Mesodermal cell (in vitro differentiated cells): ENCODE measurements around the gene ROR2.

Experiments
- H3K27ac ChIP-seq: 2 replicates; pipeline ENCODE4 v1.7.0; 2013; ENCODE audit warnings: mild to moderate bottlenecking, low read depth, low read length, moderate library complexity; ENCODE audit not compliant: severe bottlenecking
- H3K36me3 ChIP-seq: 2 replicates; pipeline ENCODE4 v1.7.1; 2013; ENCODE audit warnings: mild to moderate bottlenecking, low read length, moderate library complexity; ENCODE audit not compliant: control insufficient read depth, insufficient read depth
- H3K4me1 ChIP-seq: one replicate; pipeline ENCODE4 v1.7.1; 2013; ENCODE audit warnings: mild to moderate bottlenecking, low read length; ENCODE audit not compliant: insufficient read depth, control insufficient read depth, poor library complexity, severe bottlenecking
- H3K4me3 ChIP-seq: 2 replicates; pipeline ENCODE4 v1.7.0; 2013; ENCODE audit warnings: low read length, control low read depth, mild to moderate bottlenecking; ENCODE audit not compliant: insufficient read depth, poor library complexity, severe bottlenecking; ENCODE audit errors: extremely low read depth
- H3K9me3 ChIP-seq: 2 replicates; pipeline ENCODE4 v1.7.1; 2013; ENCODE audit warnings: mild to moderate bottlenecking, low read length, moderate library complexity; ENCODE audit not compliant: control insufficient read depth
- WGBS, 2 experiments: methylation state at CpG; one replicate each; pipeline ENCODE4 v1.1.5; 2013; ENCODE audit warnings: missing lambda C conversion rate in 2 of 2; ENCODE audit not compliant: insufficient coverage in 2 of 2; 5-methylcytosine and 5-hydroxymethylcytosine counted together

Gene ROR2

DNA sequence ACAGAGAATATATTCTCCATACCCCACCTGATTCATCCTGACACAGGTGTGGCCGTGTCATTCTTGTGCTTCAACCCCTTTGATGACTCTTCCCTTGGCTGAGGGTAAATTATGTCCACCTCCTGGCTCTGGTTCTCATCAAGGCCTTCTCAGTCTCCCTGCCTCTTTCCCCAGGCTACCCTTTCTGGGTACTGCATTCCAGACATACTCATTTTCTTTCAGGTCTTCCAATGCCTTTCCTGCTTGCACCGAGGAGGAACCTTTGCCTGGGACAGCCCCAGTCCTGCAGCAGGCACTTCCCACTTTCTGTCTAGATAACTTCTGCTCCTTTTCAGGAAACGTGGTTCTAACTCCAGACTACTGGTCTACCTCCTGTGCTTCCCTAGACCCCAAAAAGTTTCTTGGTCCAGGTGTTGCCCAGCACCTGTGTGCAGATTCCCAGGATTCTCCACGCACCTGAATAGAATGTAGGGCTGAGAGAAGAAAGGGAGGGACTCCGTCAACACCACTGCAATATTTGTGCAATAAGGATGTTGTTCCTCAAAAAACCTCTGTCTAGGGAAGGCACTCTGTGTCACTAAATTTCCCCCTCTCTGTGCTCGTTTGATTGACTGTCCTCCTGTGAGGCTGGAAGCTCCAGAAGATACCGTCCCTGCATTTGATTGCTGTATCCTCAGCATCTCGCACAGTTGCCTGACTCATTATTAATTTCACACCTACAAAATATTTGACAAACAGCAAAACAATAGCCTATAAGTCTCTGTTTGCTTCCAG, 271.0 kb downstream of the ROR2 start:
- no peak overlapping the region for H3K4me3 ChIP-seq
- peaks cover 6% of the 10 kb centered on the region for H3K4me1 ChIP-seq
- no peaks in the 10 kb centered on the region for H3K36me3 ChIP-seq
- no peaks in the 10 kb centered on the region for H3K9me3 ChIP-seq
- WGBS, 2 experiments, result 81 to 85% methylated on average over 7 to 8 of the region's 8 CpGs
- no peak overlapping the region for H3K27ac ChIP-seq

DNA sequence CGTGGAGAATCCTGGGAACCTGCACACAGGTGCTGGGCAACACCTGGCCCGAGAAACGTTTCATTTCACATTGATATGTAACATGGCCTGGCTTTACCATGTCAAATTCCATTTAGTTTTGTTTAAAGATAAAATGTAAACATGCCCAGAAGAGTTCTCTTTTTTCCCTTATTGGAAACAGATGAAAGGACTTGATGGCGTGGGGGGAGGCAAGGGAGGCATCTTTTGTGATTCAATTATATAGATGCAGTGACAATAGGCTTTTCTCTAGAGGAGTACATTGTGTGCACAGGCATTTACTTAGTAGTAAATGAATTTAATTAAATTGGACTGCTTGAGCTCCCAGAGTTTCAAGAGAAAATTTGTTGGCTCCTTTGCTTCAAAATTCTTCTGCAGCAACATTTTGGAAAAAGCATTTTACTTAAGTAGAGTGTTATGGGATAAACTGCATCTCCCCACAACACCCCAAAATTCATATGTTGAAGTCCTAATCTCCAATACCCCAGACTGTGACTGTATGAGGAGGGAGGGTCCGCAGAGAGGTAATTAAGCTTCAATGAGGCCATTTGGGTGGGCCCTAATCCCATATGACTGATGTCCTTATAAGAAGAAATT, 272.1 kb downstream of the ROR2 start:
- Histone ChIP-seq H3K9me3 (no peaks in the 10 kb centered on the region), H3K27ac (no peak overlapping the region), H3K4me3 (no peak overlapping the region), H3K36me3 (no peaks in the 10 kb centered on the region), H3K4me1 (peaks cover 6% of the 10 kb centered on the region)
- WGBS, 2 experiments, result 91 to 92% methylated on average over 2 to 4 of the region's 5 CpGs

DNA sequence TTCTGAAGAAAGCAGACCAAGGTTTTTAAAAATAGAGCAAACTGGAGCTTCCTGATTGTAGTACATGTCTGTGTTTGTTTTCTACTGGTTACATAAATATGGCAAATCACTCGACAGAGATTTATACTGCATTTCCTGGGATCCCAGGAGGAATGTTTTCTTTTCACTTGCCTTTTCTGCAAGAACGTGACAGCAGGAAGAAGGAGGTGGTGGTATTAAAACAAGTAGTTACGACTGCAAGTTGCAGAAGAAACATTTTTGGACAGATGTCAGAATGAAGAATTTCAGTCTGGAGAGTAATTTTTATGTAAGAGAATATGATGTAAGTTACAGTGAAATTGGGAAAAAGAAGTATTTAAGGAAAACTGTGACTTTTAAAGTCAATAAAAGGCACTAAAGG, 272.7 kb downstream of the ROR2 start:
- H3K4me1 ChIP-seq, result peaks cover 6% of the 10 kb centered on the region
- H3K27ac ChIP-seq, result no peak overlapping the region
- no peaks in the 10 kb centered on the region for H3K9me3 ChIP-seq
- H3K36me3 ChIP-seq, result no peaks in the 10 kb centered on the region
- no peak overlapping the region for H3K4me3 ChIP-seq
- 91% methylated on average over 2 to 3 of the region's 3 CpGs for WGBS, 2 experiments

- Histone ChIP-seq H3K4me1 (peaks cover 6% of the 10 kb centered on the region), H3K36me3 (no peaks in the 10 kb centered on the region), H3K27ac (no peak overlapping the region), H3K9me3 (no peaks in the 10 kb centered on the region), H3K4me3 (no peak overlapping the region)
- 88 to 100% methylated on average over 1 of the region's 1 CpG for WGBS, 2 experiments
These were observed 274.0 kb downstream of the ROR2 start for GRCh38 chr9:91676046-91676445.

DNA sequence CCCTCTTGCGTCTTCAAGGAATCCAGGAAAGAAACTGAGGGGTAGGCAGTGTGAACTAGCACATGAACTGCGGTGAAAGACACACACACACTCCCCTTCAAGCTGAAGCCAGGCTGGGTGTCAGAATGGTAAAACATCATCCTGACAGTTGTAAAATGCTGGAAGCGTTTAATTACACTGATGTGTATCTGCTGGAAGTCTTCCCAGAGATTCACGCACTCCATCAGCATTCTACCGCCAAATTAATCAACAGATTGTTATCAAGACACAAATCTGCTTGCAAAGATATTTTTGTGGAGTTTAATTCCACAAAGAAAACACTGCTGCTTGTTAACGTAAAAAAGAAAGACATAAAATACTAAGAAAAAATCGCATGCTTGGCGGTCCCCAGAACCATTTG, 285.4 kb downstream of the ROR2 start:
- 69 to 94% methylated on average over 3 of the region's 8 CpGs for WGBS, 2 experiments

GRCh38 chr9:91663858-91664257, 286.2 kb downstream of the ROR2 start:
- H3K36me3 ChIP-seq, result no peaks in the 10 kb centered on the region
- 90 to 95% methylated on average over 3 to 5 of the region's 6 CpGs for WGBS, 2 experiments
- no peak overlapping the region for H3K4me3 ChIP-seq
- H3K9me3 ChIP-seq, result no peaks in the 10 kb centered on the region
- no peak overlapping the region for H3K27ac ChIP-seq
- H3K4me1 ChIP-seq, result no peaks in the 10 kb centered on the region

More for the DNA sequence above, 285.4 kb downstream of the ROR2 start:
- Histone ChIP-seq H3K4me1 (no peaks in the 10 kb centered on the region), H3K4me3 (no peak overlapping the region), H3K36me3 (no peaks in the 10 kb centered on the region), H3K9me3 (no peaks in the 10 kb centered on the region), H3K27ac (no peak overlapping the region)

- Histone ChIP-seq H3K36me3 (no peaks in the 10 kb centered on the region), H3K4me3 (no peak overlapping the region), H3K4me1 (no peaks in the 10 kb centered on the region), H3K27ac (no peak overlapping the region), H3K9me3 (no peaks in the 10 kb centered on the region)
- 90 to 93% methylated on average over 2 of the region's 3 CpGs for WGBS, 2 experiments
These were observed 288.6 kb downstream of the ROR2 start for GRCh38 chr9:91661451-91661850.

- H3K9me3 ChIP-seq, result no peaks in the 10 kb centered on the region
- WGBS, 2 experiments, result 100% methylated on average over 1 of the region's 1 CpG; no CpG with 5 or more reads in 1 of the 2 experiments
- no peak overlapping the region for H3K4me3 ChIP-seq
These were observed 289.5 kb downstream of the ROR2 start for GRCh38 chr9:91660521-91660920.

GRCh38 chr9:91659529-91660495, 290.2 kb downstream of the ROR2 start:
- Histone ChIP-seq H3K27ac (no peak overlapping the region), H3K9me3 (no peaks in the 10 kb centered on the region), H3K4me3 (no peak overlapping the region), H3K36me3 (no peaks in the 10 kb centered on the region), H3K4me1 (peaks cover 3% of the 10 kb centered on the region)
- WGBS, 2 experiments, result 87 to 95% methylated on average over 3 of the region's 6 CpGs

More at GRCh38 chr9:91660521-91660920, 289.5 kb downstream of the ROR2 start:
- Histone ChIP-seq H3K4me1 (no peaks in the 10 kb centered on the region), H3K27ac (no peak overlapping the region), H3K36me3 (no peaks in the 10 kb centered on the region)

- H3K36me3 ChIP-seq, result no peaks in the 10 kb centered on the region
- H3K4me1 ChIP-seq, result peaks cover 3% of the 10 kb centered on the region
- no peak overlapping the region for H3K27ac ChIP-seq
- whole genome bisulfite sequencing, 2 experiments, result 85 to 93% methylated on average over 6 to 7 of the region's 9 CpGs
- H3K9me3 ChIP-seq, result no peaks in the 10 kb centered on the region
- H3K4me3 ChIP-seq, result no peak overlapping the region
These were observed 291.4 kb downstream of the ROR2 start for GRCh38 chr9:91658513-91659105.
